BLaER1 (cell line): Measurements from ENCODE around the gene FREY1.
A peak's percentile ranks its signal among the peaks of the same experiment; 100 is the strongest.

ENCODE experiments used
- H3K27ac ChIP-seq: shearing (Covaris generic); formaldehyde crosslinking; 2 replicates; pipeline ENCODE4 v1.8.1; 2022
- H3K27me3 ChIP-seq: shearing (Covaris generic); formaldehyde crosslinking; 2 replicates; pipeline ENCODE4 v1.8.1; 2022
- H3K36me3 ChIP-seq: shearing (Covaris generic); formaldehyde crosslinking; 2 replicates; pipeline ENCODE4 v1.8.1; 2022
- H3K4me1 ChIP-seq: shearing (Covaris generic); formaldehyde crosslinking; 2 replicates; pipeline ENCODE4 v1.8.1; 2022
- H3K4me2 ChIP-seq: shearing (Covaris generic); formaldehyde crosslinking; 2 replicates; pipeline ENCODE4 v1.8.1; 2022
- H3K4me3 ChIP-seq: shearing (Covaris generic); formaldehyde crosslinking; 2 replicates; pipeline ENCODE4 v1.8.1; 2022
- H3K9ac ChIP-seq: shearing (Covaris generic); formaldehyde crosslinking; 2 replicates; pipeline ENCODE4 v1.8.1; 2022
- H3K9me3 ChIP-seq: shearing (Covaris generic); formaldehyde crosslinking; 2 replicates; pipeline ENCODE4 v1.8.1; 2022
- H4K20me1 ChIP-seq: shearing (Covaris generic); formaldehyde crosslinking; 2 replicates; pipeline ENCODE4 v1.8.1; 2022
- Cebpa-rat ChIP-seq: shearing (Covaris generic); IDR thresholded peaks from 2 replicates; pipeline ENCODE4 v1.8.1; 2022

Gene FREY1

DNA sequence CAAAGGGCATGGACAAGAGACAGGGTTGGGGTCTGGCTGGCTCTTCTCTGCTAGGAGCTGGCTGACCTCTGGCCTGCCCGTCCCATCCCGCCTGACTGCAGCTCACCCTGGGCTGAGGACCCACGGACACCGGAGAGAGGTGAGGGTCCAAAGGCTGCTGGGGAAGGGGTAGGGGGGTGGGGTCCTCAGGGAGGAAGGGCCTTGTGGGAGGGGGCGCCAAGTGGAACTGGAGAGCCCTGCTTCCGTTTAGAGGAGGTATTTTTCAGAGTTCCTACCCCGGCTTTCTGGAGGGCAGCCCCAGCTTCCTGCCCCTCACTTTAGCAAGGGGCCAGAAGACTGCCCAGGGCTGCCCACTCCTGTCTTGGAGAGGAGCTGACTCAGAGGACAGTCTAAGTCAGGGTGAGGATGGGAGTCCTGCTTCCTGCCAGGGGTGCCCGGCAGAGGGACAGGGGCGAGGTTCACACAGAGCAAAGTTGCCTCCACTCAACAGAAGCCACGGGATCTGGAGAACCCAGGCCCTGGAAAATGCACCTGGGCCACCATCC, 22.5 kb upstream of the FREY1 start:
- Histone ChIP-seq H4K20me1 (peaks cover 17% of the 10 kb centered on the region), H3K4me3 (peak overlapping the region; percentile 56), H3K27ac (peak overlapping the region; percentile 90), H3K36me3 (peaks cover 29% of the 10 kb centered on the region), H3K9me3 (no peaks in the 10 kb centered on the region), H3K9ac (peak overlapping the region; percentile 66), H3K4me1 (peaks cover 100% of the 10 kb centered on the region), H3K27me3 (peaks cover 26% of the 10 kb centered on the region; the same call in 1 of the 2 replicates), H3K4me2 (peak overlapping the region; percentile 97)
- TF ChIP-seq Cebpa-rat, result no peak

DNA sequence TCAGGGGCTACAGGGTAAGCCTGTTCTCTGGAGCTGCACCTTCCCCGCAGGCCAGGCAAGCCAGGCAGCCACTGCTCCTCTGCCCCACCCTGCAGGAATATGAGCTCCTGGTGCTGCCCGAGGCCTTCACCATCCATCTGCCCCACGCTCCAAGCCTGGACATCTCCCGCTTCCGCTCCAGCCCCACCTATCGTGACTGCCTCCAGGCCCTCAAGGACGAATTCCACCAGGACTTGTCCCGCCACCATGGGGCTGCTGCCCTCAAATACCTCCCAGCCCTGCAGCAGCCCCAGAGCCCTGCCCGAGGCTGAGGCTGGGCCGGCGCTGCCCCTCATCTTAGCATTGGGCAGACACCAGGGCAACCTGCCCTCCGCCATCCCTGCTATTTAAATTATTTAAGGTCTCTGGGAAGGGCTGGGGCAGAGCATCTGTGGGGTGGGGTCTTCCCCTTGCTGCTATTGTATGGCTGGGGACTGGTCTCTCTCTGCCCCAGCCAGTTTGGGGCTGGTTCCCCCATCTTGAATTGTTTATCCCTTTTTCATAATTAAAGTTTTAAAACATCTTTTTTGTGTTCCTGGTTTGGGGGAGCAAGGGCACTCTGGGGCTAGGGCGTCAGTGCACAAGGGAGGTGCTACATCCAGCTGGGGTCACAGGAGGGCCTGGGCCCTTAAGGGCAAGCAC, 21.6 kb upstream of the FREY1 start:
- H3K27me3 ChIP-seq, result peaks cover 17% of the 10 kb centered on the region; the same call in 1 of the 2 replicates
- peak overlapping the region; percentile 97 for H3K4me2 ChIP-seq

GRCh38 chr11:45927684-45928413, 20.8 kb upstream of the FREY1 start:
- Histone ChIP-seq H4K20me1 (peaks cover 13% of the 10 kb centered on the region), H3K9ac (no peak overlapping the region), H3K27ac (peak overlapping the region; percentile 90), H3K4me1 (peaks cover 99% of the 10 kb centered on the region), H3K4me2 (peak overlapping the region; percentile 97), H3K36me3 (peaks cover 27% of the 10 kb centered on the region), H3K27me3 (peaks cover 16% of the 10 kb centered on the region), H3K4me3 (no peak overlapping the region), H3K9me3 (no peaks in the 10 kb centered on the region)
- TF ChIP-seq Cebpa-rat, result no peak

More for the DNA sequence above, 21.6 kb upstream of the FREY1 start:
- Histone ChIP-seq H3K9ac (no peak overlapping the region), H3K9me3 (no peaks in the 10 kb centered on the region), H3K27ac (peak overlapping the region; percentile 90), H3K4me3 (no peak overlapping the region), H4K20me1 (peaks cover 14% of the 10 kb centered on the region), H3K4me1 (peaks cover 100% of the 10 kb centered on the region), H3K36me3 (peaks cover 27% of the 10 kb centered on the region)
- no peak for TF ChIP-seq Cebpa-rat

GRCh38 chr11:45927332-45927683, 20.2 kb upstream of the FREY1 start:
- H4K20me1 ChIP-seq, result peaks cover 13% of the 10 kb centered on the region
- H3K36me3 ChIP-seq, result peaks cover 27% of the 10 kb centered on the region
- no peaks in the 10 kb centered on the region for H3K9me3 ChIP-seq
- H3K27ac ChIP-seq, result peak overlapping the region; percentile 51
- no peak for TF ChIP-seq Cebpa-rat
- H3K9ac ChIP-seq, result no peak overlapping the region
- peaks cover 16% of the 10 kb centered on the region for H3K27me3 ChIP-seq
- peak overlapping the region; percentile 97 for H3K4me2 ChIP-seq
- peaks cover 99% of the 10 kb centered on the region for H3K4me1 ChIP-seq
- H3K4me3 ChIP-seq, result no peak overlapping the region

GRCh38 chr11:45926536-45927331, 19.7 kb upstream of the FREY1 start:
- TF ChIP-seq Cebpa-rat, result no peak
- Histone ChIP-seq H4K20me1 (peaks cover 13% of the 10 kb centered on the region), H3K36me3 (peaks cover 27% of the 10 kb centered on the region), H3K4me1 (peaks cover 99% of the 10 kb centered on the region), H3K9ac (no peak overlapping the region), H3K4me3 (no peak overlapping the region), H3K9me3 (no peaks in the 10 kb centered on the region), H3K27me3 (peaks cover 19% of the 10 kb centered on the region), H3K4me2 (peak overlapping the region; percentile 97), H3K27ac (peak overlapping the region; percentile 51)

DNA sequence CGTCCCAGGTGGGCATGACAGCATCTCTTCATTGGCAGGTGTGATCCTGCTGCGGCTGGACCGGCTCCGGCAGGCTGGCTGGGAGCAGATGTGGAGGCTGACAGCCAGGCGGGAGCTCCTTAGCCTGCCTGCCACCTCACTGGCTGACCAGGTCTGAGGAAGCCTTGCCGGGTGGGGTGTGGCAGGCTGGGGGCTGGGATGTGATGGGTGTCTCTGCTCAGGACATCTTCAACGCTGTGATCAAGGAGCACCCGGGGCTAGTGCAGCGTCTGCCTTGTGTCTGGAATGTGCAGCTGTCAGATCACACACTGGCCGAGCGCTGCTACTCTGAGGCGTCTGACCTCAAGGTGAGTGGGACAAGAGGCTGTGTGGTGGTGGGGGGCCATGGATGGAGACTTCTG, 18.9 kb upstream of the FREY1 start:
- H3K4me1 ChIP-seq, result peaks cover 99% of the 10 kb centered on the region
- peaks cover 13% of the 10 kb centered on the region for H4K20me1 ChIP-seq
- H3K4me2 ChIP-seq, result peak overlapping the region; percentile 97; the same call in 1 of the 2 replicates
- no peak overlapping the region for H3K4me3 ChIP-seq
- no peak overlapping the region for H3K27ac ChIP-seq
- H3K36me3 ChIP-seq, result peaks cover 27% of the 10 kb centered on the region
- no peak for TF ChIP-seq Cebpa-rat
- no peak overlapping the region for H3K9ac ChIP-seq
- no peaks in the 10 kb centered on the region for H3K9me3 ChIP-seq
- peaks cover 26% of the 10 kb centered on the region for H3K27me3 ChIP-seq

GRCh38 chr11:45925550-45925949, 18.5 kb upstream of the FREY1 start:
- Histone ChIP-seq H3K27me3 (peaks cover 30% of the 10 kb centered on the region), H3K27ac (no peak overlapping the region), H3K9me3 (no peaks in the 10 kb centered on the region), H3K4me3 (no peak overlapping the region), H3K36me3 (peaks cover 27% of the 10 kb centered on the region), H3K4me1 (peaks cover 99% of the 10 kb centered on the region), H4K20me1 (peaks cover 13% of the 10 kb centered on the region), H3K9ac (no peak overlapping the region), H3K4me2 (peak overlapping the region; percentile 97; the same call in 1 of the 2 replicates)
- no peak for TF ChIP-seq Cebpa-rat

- H4K20me1 ChIP-seq, result 0 out of 2 replicates have a peak, but pooled peaks cover 8% of the 10 kb centered on the region
- H3K9ac ChIP-seq, result peak overlapping the region; percentile 43; the same call in 1 of the 2 replicates
- no peaks in the 10 kb centered on the region for H3K9me3 ChIP-seq
- peak overlapping the region; percentile 58 for H3K27ac ChIP-seq
- TF ChIP-seq Cebpa-rat, result no peak
- H3K4me1 ChIP-seq, result peaks cover 99% of the 10 kb centered on the region
- H3K4me2 ChIP-seq, result peak overlapping the region; percentile 96
- peaks cover 37% of the 10 kb centered on the region for H3K27me3 ChIP-seq
- H3K36me3 ChIP-seq, result peaks cover 27% of the 10 kb centered on the region
- H3K4me3 ChIP-seq, result no peak overlapping the region
Measured at GRCh38 chr11:45924927-45925326, 17.9 kb upstream of the FREY1 start.
